Testis (tissue), 2 donors: Measurements from ENCODE around the gene MAPKAPK2.

Experiments used
- CTCF ChIP-seq, 3 experiments: fragments of 450-650 bp in 2 of 3; fragments of 200-600 bp in 1 of 3; sonication (generic) in 1 of 3; IDR thresholded peaks; one replicate each; pipeline ENCODE4 v1.5.1; 2016 to 2019; ENCODE audit warnings: antibody characterized with exemption in 3 of 3, mild to moderate bottlenecking in 2 of 3, moderate library complexity in 1 of 3
- POLR2A ChIP-seq: fragments of 450-650 bp; IDR thresholded peaks from one replicate; pipeline ENCODE4 v1.6.1; 2017; ENCODE audit warnings: antibody characterized with exemption, mild to moderate bottlenecking, moderate library complexity

- TF ChIP-seq CTCF (IDR thresholded peaks at IDR 0.05) (no peak), POLR2A (no peak)
Observed at GRCh38 chr1:206715120-206715519, 30.4 kb downstream of the MAPKAPK2 start.
